PC-9 (cell line): ENCODE data around the gene ABTB2. TPM values are rescaled to one million over a fixed set of nuclear protein-coding genes. Genes with fewer than 3 reads are reported as not detected.

ENCODE experiments used
- BruUV-seq: library from RNA; stranded (reverse); fragments of 400-500 nt; replicated peaks from 2 replicates; lab custom pipeline; 2021; lab: Mats Ljungman, UMichigan
- CTCF ChIA-PET: fragments of 300-600 bp; sonication (Branson Sonifier 250); formaldehyde crosslinking; loops from one replicate; lab custom pipeline; 2022; ENCODE audit warnings: antibody characterized with exemption; lab: Charles Lee
- POLR2A ChIA-PET: fragments of 300-600 bp; sonication (Branson Sonifier 250); formaldehyde crosslinking; loops from one replicate; lab custom pipeline; 2022; ENCODE audit warnings: antibody characterized with exemption; ENCODE audit not compliant: unreplicated experiment; lab: Charles Lee
- DNase-seq, 2 experiments: peaks; one replicate each; pipeline versions ENCODE4 v3.0.0 to v3.0.0-alpha.2; 2015 to 2022; ENCODE audit warnings: mixed read lengths in 1 of 2
- H2AFZ ChIP-seq: fragments of 200-600 bp; sonication (generic); 2 replicates; pipeline ENCODE4 v1.8.1; 2017; ENCODE audit warnings: antibody characterized with exemption
- H3F3A ChIP-seq: fragments of 200-600 bp; sonication (generic); 2 replicates; pipeline ENCODE4 v1.8.1; 2017; ENCODE audit warnings: antibody characterized with exemption, mild to moderate bottlenecking, low read depth; ENCODE audit not compliant: insufficient read depth
- H3K27ac ChIP-seq: fragments of 200-600 bp; sonication (generic); 2 replicates; pipeline ENCODE4 v1.6.1; 2016; ENCODE audit warnings: mixed run types
- H3K27me3 ChIP-seq: fragments of 200-600 bp; sonication (generic); 2 replicates; pipeline ENCODE4 v1.6.1; 2016; ENCODE audit warnings: low read depth, mixed run types; ENCODE audit not compliant: insufficient read depth
- H3K36me3 ChIP-seq: fragments of 200-600 bp; sonication (generic); 2 replicates; pipeline ENCODE4 v1.6.1; 2016; ENCODE audit warnings: low read depth, mixed run types
- H3K4me1 ChIP-seq: fragments of 200-600 bp; sonication (generic); replicated peaks from 2 replicates; pipeline ENCODE4 v1.6.1; 2016; ENCODE audit warnings: mixed run types; ENCODE audit not compliant: insufficient read depth
- H3K4me2 ChIP-seq: fragments of 200-600 bp; sonication (generic); 2 replicates; pipeline ENCODE4 v1.6.1; 2017; ENCODE audit warnings: mixed run types
- H3K4me3 ChIP-seq: fragments of 200-600 bp; sonication (generic); 2 replicates; pipeline ENCODE4 v1.6.1; 2016; ENCODE audit warnings: mixed run types
- H3K79me2 ChIP-seq: fragments of 200-600 bp; sonication (generic); 2 replicates; pipeline ENCODE4 v1.6.1; 2017; ENCODE audit warnings: low read depth, mixed run types
- H3K9me2 ChIP-seq: fragments of 200-600 bp; sonication (generic); 2 replicates; pipeline ENCODE4 v1.8.1; 2017; ENCODE audit warnings: mild to moderate bottlenecking; ENCODE audit not compliant: insufficient read depth
- H3K9me3 ChIP-seq: fragments of 200-600 bp; sonication (generic); 2 replicates; pipeline ENCODE4 v1.8.1; 2016; ENCODE audit warnings: low read depth; ENCODE audit not compliant: insufficient read depth
- H4K20me1 ChIP-seq: fragments of 200-600 bp; sonication (generic); 2 replicates; pipeline ENCODE4 v1.8.1; 2017; ENCODE audit not compliant: insufficient read depth
- EZH2 ChIP-seq: fragments of 200-600 bp; sonication (generic); IDR thresholded peaks from 2 replicates; pipeline ENCODE4 v1.8.0; 2017; ENCODE audit warnings: antibody characterized with exemption, low read depth
- intact Hi-C: fragments of 100-400 bp; cut with micrococcal nuclease; formaldehyde crosslinking; loops from one replicate; pipeline ENCODE4 v1.10.0; 2022; ENCODE audit not compliant: unreplicated experiment
- total RNA-seq: library from RNA; stranded (reverse); gene quantifications from 2 replicates; pipeline ENCODE4 v1.2.3, GENCODE V29; 2021
- TF ChIP-seq, protein P1 (sequence below): fragments of 200-600 bp; sonication (generic); conservative IDR thresholded peaks from 2 replicates; pipeline ENCODE4 v1.6.1; 2017; ENCODE audit warnings: mixed run types, antibody characterized with exemption, mild to moderate bottlenecking, moderate library complexity

The ABTB2 gene
- total RNA-seq, 1 experiment from 2014 or later = 12.9 TPM

DNA sequence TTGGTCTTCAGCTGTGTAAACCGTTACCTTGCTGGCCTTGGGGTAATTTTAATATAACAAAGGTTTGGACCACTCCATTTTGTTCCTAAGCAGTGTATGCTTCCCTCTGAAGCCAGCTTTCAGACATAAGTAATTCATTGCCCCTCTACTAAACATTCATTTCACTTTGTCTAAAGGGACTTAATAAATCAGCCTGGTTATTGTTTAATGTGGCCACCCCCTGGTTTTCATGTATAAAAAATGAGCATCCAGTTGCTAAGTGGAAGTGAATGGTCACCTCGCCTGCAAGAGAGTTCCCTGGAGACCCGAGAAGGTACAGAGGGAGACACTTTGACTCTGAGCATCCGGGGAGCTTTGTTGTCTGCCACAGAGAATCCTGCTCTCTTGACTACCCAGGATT, 3.9 kb downstream of the ABTB2 start:
- peaks cover 22% of the 10 kb centered on the region for H4K20me1 ChIP-seq
- POLR2A ChIA-PET = no interaction called here
- intact Hi-C loops = no loop called here

DNA sequence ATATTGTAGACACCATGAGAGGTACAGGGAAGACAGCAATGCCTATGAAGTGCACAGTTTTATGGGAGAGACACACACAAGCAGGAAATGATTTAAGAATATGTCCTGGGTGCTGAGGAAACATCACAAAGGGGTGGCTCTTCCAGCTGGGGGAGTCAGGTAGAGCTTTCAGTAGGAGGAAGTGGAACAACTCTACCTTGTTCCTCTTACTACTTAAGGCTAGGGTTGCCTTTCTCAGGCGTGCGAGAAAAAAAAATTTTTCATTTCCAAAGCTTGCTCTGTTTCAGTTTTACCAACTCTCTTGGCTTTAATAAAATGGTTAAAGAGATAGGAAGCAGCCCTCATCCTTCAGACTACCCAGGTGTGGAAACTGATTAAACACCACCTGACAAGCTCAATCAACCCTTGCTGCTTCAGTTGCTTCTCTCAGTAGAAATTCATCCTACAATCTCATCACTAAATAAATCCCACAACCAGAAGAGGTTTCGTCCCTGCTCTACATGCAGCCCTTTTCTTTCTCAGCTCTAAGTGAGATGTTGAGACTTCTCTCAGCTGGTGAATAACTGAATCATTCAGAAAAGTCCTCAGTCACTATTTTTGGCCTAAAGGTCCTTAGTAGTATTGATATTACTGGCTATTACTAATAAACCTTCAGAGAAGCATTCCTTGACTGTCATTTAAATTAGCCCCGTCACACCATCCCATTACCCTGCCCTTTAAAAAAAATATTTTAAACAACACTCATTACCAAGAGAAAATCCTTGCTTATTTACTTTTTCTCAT, 5.9 kb downstream of the ABTB2 start:
- peaks cover 14% of the 10 kb centered on the region for H3F3A ChIP-seq
- DNase-seq = no peak
- no peaks in the 10 kb centered on the region for H3K9me3 ChIP-seq
- no peak overlapping the region for H2AFZ ChIP-seq
- peaks cover 100% of the 10 kb centered on the region for H3K79me2 ChIP-seq
- BruUV-seq = no TSS peak
- H3K36me3 ChIP-seq = 0 out of 2 replicates have a peak, but pooled peaks cover 12% of the 10 kb centered on the region
- H4K20me1 ChIP-seq = peaks cover 22% of the 10 kb centered on the region
- H3K27me3 ChIP-seq = no peaks in the 10 kb centered on the region
- TF ChIP-seq, protein P1, sequence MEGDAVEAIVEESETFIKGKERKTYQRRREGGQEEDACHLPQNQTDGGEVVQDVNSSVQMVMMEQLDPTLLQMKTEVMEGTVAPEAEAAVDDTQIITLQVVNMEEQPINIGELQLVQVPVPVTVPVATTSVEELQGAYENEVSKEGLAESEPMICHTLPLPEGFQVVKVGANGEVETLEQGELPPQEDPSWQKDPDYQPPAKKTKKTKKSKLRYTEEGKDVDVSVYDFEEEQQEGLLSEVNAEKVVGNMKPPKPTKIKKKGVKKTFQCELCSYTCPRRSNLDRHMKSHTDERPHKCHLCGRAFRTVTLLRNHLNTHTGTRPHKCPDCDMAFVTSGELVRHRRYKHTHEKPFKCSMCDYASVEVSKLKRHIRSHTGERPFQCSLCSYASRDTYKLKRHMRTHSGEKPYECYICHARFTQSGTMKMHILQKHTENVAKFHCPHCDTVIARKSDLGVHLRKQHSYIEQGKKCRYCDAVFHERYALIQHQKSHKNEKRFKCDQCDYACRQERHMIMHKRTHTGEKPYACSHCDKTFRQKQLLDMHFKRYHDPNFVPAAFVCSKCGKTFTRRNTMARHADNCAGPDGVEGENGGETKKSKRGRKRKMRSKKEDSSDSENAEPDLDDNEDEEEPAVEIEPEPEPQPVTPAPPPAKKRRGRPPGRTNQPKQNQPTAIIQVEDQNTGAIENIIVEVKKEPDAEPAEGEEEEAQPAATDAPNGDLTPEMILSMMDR = no peak
- no peak for TF ChIP-seq EZH2
- ChIA-PET POLR2A (no interaction called here), CTCF (interaction anchor here (0.5 kb wide), 1 partner anchor 45 kb away, joined by 5 read pairs; no protein-coding TSS in a partner anchor)
- H3K9me2 ChIP-seq = no peaks in the 10 kb centered on the region
- H3K4me3 ChIP-seq = no peak overlapping the region
- H3K4me2 ChIP-seq = peak overlapping the region; percentile 94
- no peak overlapping the region for H3K27ac ChIP-seq
- peaks cover 90% of the 10 kb centered on the region for H3K4me1 ChIP-seq
- intact Hi-C loops = no loop called here

More for the DNA sequence above, 3.9 kb downstream of the ABTB2 start:
- Histone ChIP-seq H3K79me2 (peaks cover 88% of the 10 kb centered on the region), H3K4me1 (peaks cover 70% of the 10 kb centered on the region), H3K4me3 (peak overlapping the region; percentile 2; the same call in 1 of the 2 replicates), H3K27ac (no peak overlapping the region), H3K4me2 (peak overlapping the region; percentile 94), H3K36me3 (0 out of 2 replicates have a peak, but pooled peaks cover 12% of the 10 kb centered on the region), H3F3A (peaks cover 3% of the 10 kb centered on the region; the same call in 1 of the 2 replicates), H3K9me3 (no peaks in the 10 kb centered on the region), H3K27me3 (no peaks in the 10 kb centered on the region), H2AFZ (no peak overlapping the region), H3K9me2 (no peaks in the 10 kb centered on the region)
- no peak for TF ChIP-seq EZH2
- TF ChIP-seq, protein P1 = no peak
- CTCF ChIA-PET = interaction anchor here (0.6 kb wide), 1 partner anchor 80 kb away, joined by 4 read pairs; no protein-coding TSS in a partner anchor
- BruUV-seq = no TSS peak
- DNase-seq = no peak

DNA sequence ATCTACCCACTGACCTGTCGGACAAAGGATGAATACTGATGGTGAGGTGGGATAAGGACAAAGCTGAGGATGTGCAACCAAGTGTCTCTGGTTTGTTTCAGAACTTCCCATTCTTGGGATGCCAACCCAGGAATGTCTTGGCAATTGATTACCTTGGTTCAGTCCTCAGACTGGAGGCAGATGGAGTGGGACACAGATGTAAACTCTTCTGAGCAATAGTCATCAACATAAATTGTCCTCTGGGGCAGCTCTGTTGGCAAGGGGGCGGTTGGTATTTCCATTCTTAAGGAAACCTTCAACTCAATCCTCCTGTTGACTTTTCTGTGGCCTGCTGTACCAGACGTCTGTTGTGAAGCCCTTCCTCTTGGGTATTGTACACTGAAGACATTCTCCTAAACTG, 6.8 kb downstream of the ABTB2 start:
- Histone ChIP-seq H3K4me2 (no peak overlapping the region), H3K4me3 (no peak overlapping the region), H3K27ac (no peak overlapping the region), H4K20me1 (peaks cover 14% of the 10 kb centered on the region; the same call in 1 of the 2 replicates), H3F3A (peaks cover 22% of the 10 kb centered on the region), H3K4me1 (peaks cover 99% of the 10 kb centered on the region), H3K9me2 (no peaks in the 10 kb centered on the region), H3K36me3 (0 out of 2 replicates have a peak, but pooled peaks cover 12% of the 10 kb centered on the region), H2AFZ (no peak overlapping the region), H3K27me3 (no peaks in the 10 kb centered on the region), H3K9me3 (no peaks in the 10 kb centered on the region), H3K79me2 (peaks cover 100% of the 10 kb centered on the region)
- DNase-seq = no peak
- ChIA-PET CTCF (no interaction called here), POLR2A (no interaction called here)
- BruUV-seq = no TSS peak
- intact Hi-C loops = no loop called here
- no peak for TF ChIP-seq EZH2
- TF ChIP-seq, protein P1 = no peak
